Kidney epithelial cell (primary cell): ENCODE measurements around the gene SLCO3A1. TPM values are rescaled to one million over a fixed set of nuclear protein-coding genes. Genes with fewer than 3 reads are reported as not detected.
A peak's percentile ranks its signal among the peaks of the same experiment; 100 is the strongest.

Experiments
- DNase-seq: peaks from one replicate; pipeline ENCODE4 v3.0.0-alpha.2; 2010; ENCODE audit warnings: low read depth
- H3K27me3 ChIP-seq: 2 replicates; pipeline ENCODE4 v1.6.0; 2011; ENCODE audit warnings: low read length; ENCODE audit not compliant: control insufficient read depth, insufficient read depth
- H3K36me3 ChIP-seq: 2 replicates; pipeline ENCODE4 v1.5.1; 2011; ENCODE audit warnings: low read length; ENCODE audit not compliant: control insufficient read depth, insufficient read depth
- H3K4me3 ChIP-seq: 2 replicates; pipeline ENCODE4 v1.5.1; 2011; ENCODE audit warnings: low read depth, mild to moderate bottlenecking, control low read depth, low read length
- CTCF ChIP-seq: IDR thresholded peaks from 2 replicates; pipeline ENCODE4 v1.5.1; 2011; ENCODE audit warnings: mild to moderate bottlenecking, moderate library complexity, low read length, control low read depth, inconsistent platforms; ENCODE audit not compliant: insufficient read depth, poor library complexity, severe bottlenecking
- total RNA-seq: library from RNA; depleted of rRNA; stranded (reverse); fragments of >200 nt; gene quantifications from 2 replicates; pipeline ENCODE4 v1.2.3, GENCODE V29; 2015

The SLCO3A1 gene
- total RNA-seq, 1 donor from 2014 or later: 3.1 TPM

DNA sequence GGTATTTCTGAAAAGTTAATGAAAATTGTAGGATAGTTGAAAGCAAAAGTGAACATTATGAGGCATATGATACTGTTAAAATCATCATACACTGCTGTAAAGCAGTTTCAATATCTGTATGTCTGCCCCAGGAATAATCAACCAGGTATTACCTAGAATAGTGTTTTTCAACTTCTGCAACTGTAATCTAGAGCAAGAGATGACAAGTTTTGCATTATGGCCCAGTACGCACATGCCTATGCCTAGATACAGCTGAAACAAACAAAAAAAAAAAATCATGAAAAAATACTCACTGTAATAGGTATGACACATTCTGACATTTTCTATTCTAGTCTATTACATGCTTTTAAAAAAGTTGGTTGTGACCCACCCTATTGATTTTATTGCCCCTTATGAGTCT lies 299.5 kb downstream of the SLCO3A1 start:
- no peaks in the 10 kb centered on the region for H3K27me3 ChIP-seq
- no peaks in the 10 kb centered on the region for H3K36me3 ChIP-seq
- no peak for DNase-seq
- TF ChIP-seq CTCF: no peak
- no peak overlapping the region for H3K4me3 ChIP-seq

GRCh38 chr15:92153620-92154019 lies 300.1 kb downstream of the SLCO3A1 start:
- Histone ChIP-seq H3K4me3 (no peak overlapping the region), H3K27me3 (no peaks in the 10 kb centered on the region), H3K36me3 (no peaks in the 10 kb centered on the region)
- no peak for DNase-seq
- no peak for TF ChIP-seq CTCF

- DNase-seq: no peak
- H3K4me3 ChIP-seq: no peak overlapping the region
- H3K27me3 ChIP-seq: no peaks in the 10 kb centered on the region
- H3K36me3 ChIP-seq: no peaks in the 10 kb centered on the region
- TF ChIP-seq CTCF: no peak
These were observed 302.4 kb downstream of the SLCO3A1 start for GRCh38 chr15:92155934-92156333.

- Histone ChIP-seq H3K4me3 (no peak overlapping the region), H3K27me3 (no peaks in the 10 kb centered on the region), H3K36me3 (no peaks in the 10 kb centered on the region)
- DNase-seq: no peak
- TF ChIP-seq CTCF: no peak
These were observed 304.3 kb downstream of the SLCO3A1 start for GRCh38 chr15:92157666-92158298.

- no peak overlapping the region for H3K4me3 ChIP-seq
- no peak for TF ChIP-seq CTCF
- H3K36me3 ChIP-seq: no peaks in the 10 kb centered on the region
- DNase-seq: peak; percentile 41
- H3K27me3 ChIP-seq: no peaks in the 10 kb centered on the region
These were observed 304.9 kb downstream of the SLCO3A1 start for GRCh38 chr15:92158426-92158825.

- no peak for TF ChIP-seq CTCF
- H3K27me3 ChIP-seq: no peaks in the 10 kb centered on the region
- no peaks in the 10 kb centered on the region for H3K36me3 ChIP-seq
- no peak overlapping the region for H3K4me3 ChIP-seq
- no peak for DNase-seq
These were observed 306.0 kb downstream of the SLCO3A1 start for GRCh38 chr15:92159481-92159880.
